HUES64 (cell line): ENCODE measurements around the gene AGPAT2.

Source experiments
- H3K27ac ChIP-seq: 2 replicates; pipeline ENCODE4 v1.7.0; 2013; ENCODE audit warnings: low read depth, low read length, inconsistent platforms
- H3K27me3 ChIP-seq: 2 replicates; pipeline ENCODE4 v1.6.1; 2013; ENCODE audit warnings: mild to moderate bottlenecking, low read length; ENCODE audit not compliant: insufficient read depth
- H3K36me3 ChIP-seq: 2 replicates; pipeline ENCODE4 v1.6.1; 2013; ENCODE audit warnings: mild to moderate bottlenecking, low read length; ENCODE audit not compliant: insufficient read depth
- H3K4me1 ChIP-seq: 2 replicates; pipeline ENCODE4 v1.6.1; 2013; ENCODE audit warnings: mild to moderate bottlenecking, low read length, moderate library complexity; ENCODE audit not compliant: insufficient read depth
- H3K4me3 ChIP-seq: 2 replicates; pipeline ENCODE4 v1.5.1; 2013; ENCODE audit warnings: mild to moderate bottlenecking, low read length, moderate library complexity
- H3K9ac ChIP-seq: 2 replicates; pipeline ENCODE4 v1.6.1; 2013; ENCODE audit warnings: mild to moderate bottlenecking, low read depth, low read length
- H3K9me3 ChIP-seq: 2 replicates; pipeline ENCODE4 v1.6.1; 2013; ENCODE audit warnings: low read depth, low read length; ENCODE audit not compliant: insufficient read depth
- WGBS: fragments of 150-250, 120-280 bp; methylation state at CpG from one replicate; pipeline ENCODE4 v1.1.7; 2013; ENCODE audit warnings: missing lambda C conversion rate; 5-methylcytosine and 5-hydroxymethylcytosine counted together

Gene AGPAT2

DNA sequence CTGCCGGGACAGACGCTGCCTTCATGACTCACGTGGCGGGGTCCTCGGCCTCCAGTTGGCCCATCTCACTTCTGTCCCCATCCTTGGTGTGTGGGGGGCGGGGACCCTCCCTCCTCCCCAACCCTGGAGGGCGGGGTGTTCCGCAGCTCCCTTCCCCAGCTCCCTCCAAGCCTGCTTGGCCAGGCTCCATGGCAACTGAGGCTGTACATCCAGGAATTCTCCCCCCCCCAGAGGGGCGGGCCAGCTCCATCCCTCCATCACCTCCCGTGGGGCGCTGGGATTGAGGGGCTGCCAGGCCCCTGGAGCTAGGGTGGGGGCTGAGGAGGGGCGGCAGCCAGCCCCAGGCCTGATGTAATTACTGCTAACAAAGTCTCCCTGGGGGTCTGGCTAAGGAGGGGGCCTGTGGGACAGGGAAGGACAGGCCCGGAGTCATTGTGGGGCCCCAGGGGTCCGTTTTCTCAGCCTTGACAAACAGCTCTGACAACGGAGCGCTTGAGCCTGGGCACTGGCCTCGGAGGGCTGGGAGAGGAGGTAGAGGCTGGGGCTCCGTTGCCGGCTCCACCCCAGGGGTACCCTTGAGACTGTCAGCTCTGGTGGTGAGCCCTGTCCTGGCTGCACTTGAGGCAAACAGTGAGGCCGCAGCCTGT lies 33.1 kb upstream of the AGPAT2 start:
- Histone ChIP-seq H3K9me3 (no peaks in the 10 kb centered on the region), H3K27ac (peak overlapping the region; percentile 50; the same call in 1 of the 2 replicates), H3K4me3 (no peak overlapping the region), H3K27me3 (no peaks in the 10 kb centered on the region), H3K9ac (no peak overlapping the region), H3K4me1 (no peaks in the 10 kb centered on the region), H3K36me3 (peaks cover 34% of the 10 kb centered on the region)
- 37% methylated on average over 18 of the region's 20 CpGs for WGBS

DNA sequence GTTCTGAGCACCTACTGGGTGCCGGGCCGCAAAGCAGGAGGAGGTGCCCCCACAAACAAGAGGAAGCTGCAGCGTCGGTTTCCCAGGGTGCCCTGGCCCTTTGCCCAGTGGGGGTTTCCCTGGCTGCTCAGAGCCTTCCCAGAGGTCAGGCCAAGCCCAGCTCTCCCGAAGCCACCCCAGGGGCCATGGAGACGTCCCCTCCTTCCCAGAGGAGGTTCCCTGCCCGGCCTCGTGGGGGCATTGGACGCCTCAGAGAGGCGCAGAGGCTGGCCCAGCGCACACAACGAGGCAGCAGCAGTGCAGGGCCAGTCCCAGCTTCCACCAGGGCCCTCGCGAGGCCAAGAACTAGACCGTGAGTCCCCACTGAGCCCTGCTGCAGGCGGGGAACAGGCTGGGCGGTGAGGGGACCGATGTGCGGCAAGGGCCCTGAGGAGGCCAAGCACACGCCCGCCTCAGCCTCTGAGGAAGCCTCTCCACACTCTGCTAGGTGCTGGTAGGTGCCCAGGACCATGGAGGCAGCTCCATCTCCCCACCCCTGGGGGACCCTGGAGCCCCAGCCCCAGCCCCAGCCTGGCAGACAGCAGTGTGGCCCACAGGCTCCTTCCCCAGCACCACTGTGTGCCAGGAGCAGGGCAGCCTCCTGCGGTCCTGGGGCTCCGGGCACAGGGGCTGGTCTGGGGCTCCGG lies 32.1 kb upstream of the AGPAT2 start:
- no peak overlapping the region for H3K27ac ChIP-seq
- 88% methylated on average over 24 of the region's 24 CpGs for WGBS
- H3K4me1 ChIP-seq: no peaks in the 10 kb centered on the region

DNA sequence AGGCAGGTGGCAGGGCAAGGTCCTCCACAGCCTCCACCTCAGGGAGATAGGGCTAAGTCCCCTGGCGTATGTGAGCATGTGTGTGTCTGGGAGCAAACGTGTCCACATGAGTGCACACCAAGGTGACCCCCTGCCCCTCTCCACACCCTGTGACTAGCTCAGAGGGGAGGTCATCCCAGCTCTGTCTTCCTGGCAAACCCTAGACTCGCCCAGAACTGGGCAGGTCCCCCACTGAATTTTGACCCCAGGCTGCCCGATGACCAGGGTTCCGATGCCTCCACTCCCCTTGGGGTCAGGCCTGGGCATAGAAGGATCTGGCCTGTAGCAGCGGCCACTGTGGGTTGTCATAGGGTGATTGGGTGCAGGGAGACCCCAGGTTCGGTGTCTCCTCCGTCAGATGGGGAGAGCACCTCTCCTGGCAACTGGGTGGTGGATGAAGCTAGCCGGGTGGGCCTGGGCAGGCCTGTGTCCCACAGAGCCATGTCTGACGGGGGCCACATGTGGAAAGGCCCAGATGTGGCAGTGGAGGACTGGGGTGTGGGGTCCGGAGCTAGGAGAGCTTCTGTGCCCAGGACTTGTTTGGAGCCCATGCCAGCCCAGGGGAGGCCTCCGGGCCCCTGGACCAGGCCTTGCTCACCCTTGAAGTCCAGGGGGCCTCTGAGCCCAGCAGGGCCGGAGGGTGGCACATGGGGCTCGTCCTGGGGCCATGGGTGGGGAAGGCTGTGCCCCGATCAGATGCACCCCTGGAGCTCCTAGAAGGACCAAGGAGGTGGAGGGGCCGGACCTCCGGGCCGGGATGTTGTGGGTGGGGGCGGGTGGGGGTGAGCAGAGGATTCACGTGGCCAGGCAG lies 31.3 kb upstream of the AGPAT2 start:
- H3K36me3 ChIP-seq: peaks cover 16% of the 10 kb centered on the region
- no peaks in the 10 kb centered on the region for H3K9me3 ChIP-seq
- H3K4me3 ChIP-seq: no peak overlapping the region
- H3K9ac ChIP-seq: no peak overlapping the region
- H3K27me3 ChIP-seq: no peaks in the 10 kb centered on the region
- 0 out of 2 replicates have a peak, but pooled peaks cover 1% of the 10 kb centered on the region for H3K4me1 ChIP-seq
- WGBS: 92% methylated on average over 20 of the region's 20 CpGs
- H3K27ac ChIP-seq: no peak overlapping the region

More for the DNA sequence above, 32.1 kb upstream of the AGPAT2 start:
- H3K27me3 ChIP-seq: no peaks in the 10 kb centered on the region
- H3K9me3 ChIP-seq: no peaks in the 10 kb centered on the region
- no peak overlapping the region for H3K4me3 ChIP-seq
- peaks cover 24% of the 10 kb centered on the region for H3K36me3 ChIP-seq
- no peak overlapping the region; the same call in 1 of the 2 replicates for H3K9ac ChIP-seq

DNA sequence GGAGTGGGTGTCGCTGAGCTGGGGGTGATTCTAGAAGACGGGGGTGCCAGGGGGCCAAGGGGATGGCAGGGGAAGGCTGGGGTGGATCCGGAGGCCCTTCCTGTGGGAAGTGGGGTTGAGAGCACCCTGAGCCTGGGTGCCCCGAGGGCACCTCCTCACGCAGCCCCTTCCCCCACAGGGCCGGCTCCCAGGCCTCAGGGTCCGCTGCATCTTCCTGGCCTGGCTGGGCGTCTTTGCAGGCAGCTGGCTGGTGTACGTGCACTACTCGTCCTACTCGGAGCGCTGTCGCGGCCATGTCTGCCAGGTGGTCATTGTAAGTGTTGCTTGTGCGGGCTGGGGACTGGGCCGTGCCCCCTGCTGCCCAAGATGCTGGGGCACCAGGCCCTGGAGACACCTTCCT lies 30.1 kb upstream of the AGPAT2 start:
- Histone ChIP-seq H3K9ac (no peak overlapping the region), H3K4me1 (peaks cover 6% of the 10 kb centered on the region; the same call in 1 of the 2 replicates), H3K9me3 (no peaks in the 10 kb centered on the region), H3K4me3 (no peak overlapping the region), H3K27ac (no peak overlapping the region), H3K36me3 (peaks cover 5% of the 10 kb centered on the region), H3K27me3 (no peaks in the 10 kb centered on the region)
- 92% methylated on average over 16 of the region's 16 CpGs for WGBS

DNA sequence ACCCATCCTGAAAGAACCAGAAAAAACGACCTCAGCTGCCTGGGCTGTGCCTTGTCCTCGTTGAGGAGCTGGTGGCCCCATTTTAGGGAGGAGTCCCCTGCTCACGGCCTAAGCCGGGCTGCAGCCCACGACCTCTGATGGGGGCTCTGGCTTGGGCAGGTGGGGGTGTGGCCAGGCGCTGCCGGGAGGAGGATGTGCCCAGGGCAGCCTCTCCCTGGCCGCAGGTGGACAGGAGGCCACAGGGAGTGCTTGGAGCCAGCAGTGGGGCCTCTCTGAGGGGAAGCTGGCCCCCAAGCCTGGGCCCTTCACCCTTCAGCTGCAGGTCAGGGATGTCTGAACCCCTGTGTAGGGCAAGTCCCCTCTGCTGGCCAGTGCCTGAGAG lies 27.6 kb upstream of the AGPAT2 start:
- Histone ChIP-seq H3K4me1 (peaks cover 6% of the 10 kb centered on the region; the same call in 1 of the 2 replicates), H3K36me3 (no peaks in the 10 kb centered on the region), H3K9ac (no peak overlapping the region), H3K4me3 (no peak overlapping the region), H3K27me3 (peaks cover 12% of the 10 kb centered on the region), H3K27ac (no peak overlapping the region), H3K9me3 (no peaks in the 10 kb centered on the region)
- WGBS: 94% methylated on average over 8 of the region's 8 CpGs

DNA sequence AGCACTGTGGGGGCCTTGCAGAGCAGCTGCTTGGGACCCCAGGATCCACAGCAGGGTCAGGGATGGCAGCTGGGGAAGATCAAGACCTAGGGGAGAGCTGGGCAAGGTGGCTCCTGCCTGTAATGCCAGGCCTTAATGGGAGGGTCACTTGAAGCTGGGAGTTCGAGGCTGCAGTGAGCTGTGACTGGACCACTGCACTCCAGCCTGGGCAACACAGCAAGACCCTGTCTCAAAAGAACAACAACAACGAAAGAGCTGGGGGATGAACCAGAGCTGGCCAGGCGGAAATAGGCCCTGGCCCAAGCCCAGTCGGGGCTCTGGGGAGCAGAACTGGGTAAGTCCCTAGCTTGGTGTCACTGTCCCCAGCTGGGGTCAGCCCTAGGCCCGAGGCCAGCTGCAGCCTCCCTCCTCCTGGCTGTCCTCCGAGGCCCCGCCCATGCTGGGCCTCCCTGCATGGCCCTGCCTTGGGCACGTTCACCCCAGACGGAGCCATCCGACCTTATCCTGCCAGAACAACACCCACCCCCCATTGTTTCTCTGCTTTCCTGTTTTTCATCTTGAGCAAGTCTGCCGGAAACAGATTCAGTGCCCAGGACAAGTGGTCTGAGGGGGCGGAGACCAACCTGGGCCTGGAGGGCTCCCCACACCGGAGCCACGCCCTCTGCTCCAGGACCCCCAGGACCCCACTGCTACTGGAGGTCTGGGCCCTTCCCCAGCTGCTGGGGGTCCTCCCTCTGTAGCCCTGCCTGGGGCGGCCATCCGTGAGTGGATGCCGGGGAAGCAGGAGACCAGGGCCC lies 27.0 kb upstream of the AGPAT2 start:
- Histone ChIP-seq H3K4me3 (no peak overlapping the region), H3K27me3 (peaks cover 12% of the 10 kb centered on the region), H3K9ac (no peak overlapping the region), H3K36me3 (no peaks in the 10 kb centered on the region), H3K27ac (no peak overlapping the region), H3K9me3 (no peaks in the 10 kb centered on the region), H3K4me1 (peaks cover 6% of the 10 kb centered on the region; the same call in 1 of the 2 replicates)
- 92% methylated on average over 17 of the region's 17 CpGs for WGBS

DNA sequence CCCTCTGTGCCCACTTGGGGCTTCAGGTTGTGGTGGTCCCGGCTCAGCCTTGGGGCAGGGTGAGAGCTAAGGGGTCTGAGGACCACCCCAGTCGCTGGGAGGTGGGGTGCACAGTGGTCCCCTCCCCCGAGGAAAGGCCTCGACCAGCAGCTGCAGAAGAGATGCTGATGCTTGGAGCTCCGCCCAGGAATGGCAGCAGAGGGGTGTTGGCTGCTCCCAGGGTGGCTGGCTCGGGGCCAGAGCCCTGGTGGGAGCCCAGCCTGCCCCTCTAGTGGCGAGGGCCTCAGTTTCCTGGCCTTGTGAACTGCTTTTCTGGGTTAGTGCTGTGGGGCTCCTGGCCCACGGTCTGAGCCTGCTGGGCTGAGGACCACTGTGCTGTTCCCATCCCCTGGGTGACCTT lies 26.3 kb upstream of the AGPAT2 start:
- 77% methylated on average over 8 of the region's 8 CpGs for WGBS
- Histone ChIP-seq H3K9ac (peak overlapping the region; percentile 81), H3K27me3 (peaks cover 12% of the 10 kb centered on the region), H3K4me3 (peak overlapping the region; percentile 76), H3K27ac (no peak overlapping the region), H3K36me3 (no peaks in the 10 kb centered on the region), H3K4me1 (peaks cover 6% of the 10 kb centered on the region; the same call in 1 of the 2 replicates), H3K9me3 (no peaks in the 10 kb centered on the region)

DNA sequence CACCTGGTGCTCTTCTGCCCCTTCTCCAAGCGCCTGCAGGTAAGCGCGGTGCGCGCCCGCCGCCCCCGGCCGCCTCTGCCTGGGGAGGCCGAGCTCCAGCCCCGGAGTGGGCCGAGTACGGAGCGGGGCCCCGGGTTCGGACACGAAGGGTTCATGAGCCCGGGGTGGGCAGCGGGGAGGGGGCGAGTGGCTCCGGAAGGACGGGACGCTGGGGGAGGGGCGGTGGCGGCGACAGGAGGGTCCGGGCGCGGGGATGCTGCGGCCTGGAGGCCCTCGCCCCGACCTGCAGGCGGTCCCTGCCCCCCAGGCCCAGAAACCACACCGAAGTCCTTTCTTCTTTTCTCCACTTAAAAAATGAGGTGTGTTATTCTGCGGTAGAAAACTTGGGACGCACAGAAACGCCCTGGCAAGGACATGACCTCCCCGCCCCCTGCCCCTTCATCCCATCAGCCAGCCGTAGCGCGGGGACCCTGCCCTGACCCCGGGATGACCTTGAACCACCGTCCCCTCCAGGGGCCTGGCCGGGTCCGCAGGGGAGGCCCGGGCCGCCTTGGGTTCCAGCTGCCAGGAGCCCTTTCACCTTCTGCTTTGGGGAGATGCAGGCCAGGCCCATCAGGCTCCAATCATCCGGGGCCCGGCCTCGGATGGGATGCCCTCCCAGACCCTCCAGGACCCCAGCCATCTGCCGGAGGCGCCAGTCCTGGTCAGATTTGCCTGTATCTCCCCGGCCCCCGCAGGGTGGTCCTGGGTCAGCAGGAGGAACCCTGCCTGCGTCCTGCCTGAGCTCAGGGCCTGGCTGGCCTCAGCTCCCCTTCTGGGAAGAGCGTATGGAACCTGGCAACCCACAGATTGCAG lies 25.7 kb upstream of the AGPAT2 start:
- peaks cover 12% of the 10 kb centered on the region for H3K27me3 ChIP-seq
- peak overlapping the region; percentile 76 for H3K4me3 ChIP-seq
- 9% methylated on average over 55 of the region's 56 CpGs for WGBS
- peak overlapping the region; percentile 81 for H3K9ac ChIP-seq
- no peaks in the 10 kb centered on the region for H3K36me3 ChIP-seq
- H3K27ac ChIP-seq: no peak overlapping the region
- H3K4me1 ChIP-seq: peaks cover 6% of the 10 kb centered on the region; the same call in 1 of the 2 replicates
- H3K9me3 ChIP-seq: no peaks in the 10 kb centered on the region

DNA sequence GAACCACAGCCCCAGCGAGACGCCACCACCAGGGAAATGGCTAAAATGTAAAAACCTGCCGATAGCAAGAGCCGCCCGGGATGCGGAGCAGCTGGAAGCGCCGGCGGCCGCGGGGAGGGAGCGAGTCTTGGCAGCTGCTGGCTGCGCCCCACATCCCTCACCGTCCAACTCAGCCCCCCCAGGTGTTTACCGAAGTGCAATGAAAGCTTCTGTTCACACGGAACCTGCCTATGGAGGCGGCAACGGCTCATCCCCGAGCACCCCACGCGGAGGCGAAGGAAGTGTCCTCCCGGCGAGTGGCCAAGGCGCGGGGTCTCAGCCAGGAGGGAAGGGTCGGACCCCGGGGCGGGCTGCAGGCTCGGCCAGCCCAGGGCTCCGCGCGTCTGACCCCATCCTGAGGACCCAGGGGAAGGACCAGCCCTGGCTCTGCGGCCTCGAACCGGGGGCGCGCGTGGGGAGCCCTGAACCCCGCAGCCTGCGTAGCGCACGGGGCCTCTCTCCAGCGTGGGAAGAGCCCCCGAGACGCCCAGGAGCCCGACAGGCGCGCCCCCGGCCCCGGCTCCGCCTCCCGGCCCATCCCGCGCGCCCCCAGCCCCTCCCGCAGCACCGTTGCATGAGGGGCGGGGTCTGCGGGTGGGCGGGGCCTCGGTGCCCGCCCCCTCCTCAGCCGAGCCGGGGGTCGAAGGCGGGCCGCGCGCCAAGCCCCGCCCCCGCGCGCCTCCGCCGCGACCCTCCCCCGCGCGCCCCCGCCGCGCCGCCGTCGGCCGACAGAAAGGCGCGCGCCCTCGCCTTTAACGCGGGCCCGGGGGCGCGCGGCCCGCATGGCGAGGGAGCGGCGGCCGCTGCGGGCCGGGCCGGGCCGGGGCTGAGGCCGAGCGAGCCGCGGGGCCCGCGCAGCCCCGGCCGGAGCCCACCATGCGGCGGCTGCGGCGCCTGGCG lies 24.8 kb upstream of the AGPAT2 start, which contains the start of gene DIPK1B:
TSS of gene DIPK1B (plus strand) at position 822 of the 939 bp plus-strand sequence. CDS start at position 916, 94 bp downstream.
- no peak within 1 kb of the TSS for H3K27ac ChIP-seq
- H3K36me3 ChIP-seq: no peaks in the 10 kb centered on the region
- peaks cover 6% of the 10 kb centered on the region; the same call in 1 of the 2 replicates for H3K4me1 ChIP-seq
- H3K9ac ChIP-seq: peak within 1 kb of the TSS; percentile 81
- peak within 1 kb of the TSS; percentile 81 for H3K4me3 ChIP-seq
- H3K9me3 ChIP-seq: no peaks in the 10 kb centered on the region
- under 1% methylated on average over 119 of the region's 119 CpGs for WGBS
- peaks cover 12% of the 10 kb centered on the region for H3K27me3 ChIP-seq
